ENCODE measurements around the gene LRRC8B. TPM values are rescaled to one million over a fixed set of nuclear protein-coding genes. Genes with fewer than 3 reads are reported as not detected.

Gene LRRC8B
- total and polyA plus RNA-seq, 2 of the 8 experiments (the other 6 are each of a cell fraction or from before 2014, with no cell fraction given), result 18.4 to 29.2 TPM

GRCh38 chr1:89527256-89527655 is 2.6 kb downstream of the LRRC8B start (continued):
- no peak for TF ChIP-seq TAF1 (IDR thresholded peaks at IDR 0.05; ENCODE audit: low read depth, low read length)
- TF ChIP-seq EZH2 (IDR thresholded peaks at IDR 0.05; ENCODE audit: low read depth, low read length, severe bottlenecking), result no peak
- no peak for TF ChIP-seq BCL11A (IDR thresholded peaks at IDR 0.05; ENCODE audit: low read depth in 2 of 2, low read length in 2 of 2)
- no peak for TF ChIP-seq CTBP2 (IDR thresholded peaks at IDR 0.05; ENCODE audit: borderline replicate concordance, insufficient read depth, insufficient read length, low read length)
- TF ChIP-seq ATF2 (IDR thresholded peaks at IDR 0.05; ENCODE audit: low read length), result no peak
- TF ChIP-seq NRF1 (IDR thresholded peaks at IDR 0.05; ENCODE audit: low read depth, low read length), result no peak
- no peak for TF ChIP-seq RNF2 (IDR thresholded peaks at IDR 0.05; ENCODE audit: borderline replicate concordance, low read depth, low read length, missing control alignments, poor library complexity, severe bottlenecking)

All from H1 (cell line).